Retina (tissue), 1 donor: ENCODE data around the gene MLEC.

Experiments used
- DNase-seq: peaks from one replicate; pipeline ENCODE4 v3.0.0-alpha.2; 2016

MLEC gene

GRCh38 chr12:120686690-120687577 is at the start of gene MLEC:
MLEC (plus strand) TSS chr12:120687149; CDS start chr12:120687297, 148 bp downstream.
- DNase-seq: peak; percentile 100

- DNase-seq: peak; percentile 68
Measured at GRCh38 chr12:120639771-120640721, 46.9 kb upstream of the MLEC start, which contains the start of gene CABP1. CABP1 (plus strand) TSS chr12:120640626; CDS start chr12:120640686, 60 bp downstream.

GRCh38 chr12:120640861-120641833 is 45.8 kb upstream of the MLEC start:
- peak; percentile 74 for DNase-seq

- DNase-seq: no peak
Measured at GRCh38 chr12:120642121-120642520, 44.8 kb upstream of the MLEC start.

GRCh38 chr12:120642826-120643225 is 44.1 kb upstream of the MLEC start:
- no peak for DNase-seq

- no peak for DNase-seq
Measured at GRCh38 chr12:120643574-120643973, 43.4 kb upstream of the MLEC start.

- no peak for DNase-seq
Measured at GRCh38 chr12:120646044-120646443, 40.9 kb upstream of the MLEC start.

- DNase-seq: no peak
Measured at GRCh38 chr12:120647375-120647755, 39.6 kb upstream of the MLEC start.

- peak; percentile 82 for DNase-seq
Measured at GRCh38 chr12:120649442-120650232, 37.3 kb upstream of the MLEC start.

GRCh38 chr12:120650233-120650690 is 36.7 kb upstream of the MLEC start:
- no peak for DNase-seq

GRCh38 chr12:120651821-120652220 is 35.1 kb upstream of the MLEC start:
- no peak for DNase-seq

- DNase-seq: no peak
Measured at GRCh38 chr12:120652656-120653435, 34.1 kb upstream of the MLEC start.

- DNase-seq: no peak
Measured at GRCh38 chr12:120653611-120654010, 33.3 kb upstream of the MLEC start.

- DNase-seq: no peak
Measured at GRCh38 chr12:120654656-120655055, 32.3 kb upstream of the MLEC start.

GRCh38 chr12:120656008-120656407 is 30.9 kb upstream of the MLEC start:
- DNase-seq: no peak

GRCh38 chr12:120658286-120659150 is 28.4 kb upstream of the MLEC start:
- no peak for DNase-seq

GRCh38 chr12:120659151-120659525 is 27.8 kb upstream of the MLEC start:
- no peak for DNase-seq

- DNase-seq: no peak
Measured at GRCh38 chr12:120661432-120661831, 25.5 kb upstream of the MLEC start.

- DNase-seq: no peak
Measured at GRCh38 chr12:120662879-120663278, 24.1 kb upstream of the MLEC start.
